ENCODE data around the gene ADAM10. TPM values are rescaled to one million over a fixed set of nuclear protein-coding genes. Genes with fewer than 3 reads are reported as not detected.

Gene ADAM10
- total and polyA plus RNA-seq, 2 of the 8 experiments (the other 6 are each of a cell fraction or from before 2014, with no cell fraction given): 46.5 to 163 TPM

DNA sequence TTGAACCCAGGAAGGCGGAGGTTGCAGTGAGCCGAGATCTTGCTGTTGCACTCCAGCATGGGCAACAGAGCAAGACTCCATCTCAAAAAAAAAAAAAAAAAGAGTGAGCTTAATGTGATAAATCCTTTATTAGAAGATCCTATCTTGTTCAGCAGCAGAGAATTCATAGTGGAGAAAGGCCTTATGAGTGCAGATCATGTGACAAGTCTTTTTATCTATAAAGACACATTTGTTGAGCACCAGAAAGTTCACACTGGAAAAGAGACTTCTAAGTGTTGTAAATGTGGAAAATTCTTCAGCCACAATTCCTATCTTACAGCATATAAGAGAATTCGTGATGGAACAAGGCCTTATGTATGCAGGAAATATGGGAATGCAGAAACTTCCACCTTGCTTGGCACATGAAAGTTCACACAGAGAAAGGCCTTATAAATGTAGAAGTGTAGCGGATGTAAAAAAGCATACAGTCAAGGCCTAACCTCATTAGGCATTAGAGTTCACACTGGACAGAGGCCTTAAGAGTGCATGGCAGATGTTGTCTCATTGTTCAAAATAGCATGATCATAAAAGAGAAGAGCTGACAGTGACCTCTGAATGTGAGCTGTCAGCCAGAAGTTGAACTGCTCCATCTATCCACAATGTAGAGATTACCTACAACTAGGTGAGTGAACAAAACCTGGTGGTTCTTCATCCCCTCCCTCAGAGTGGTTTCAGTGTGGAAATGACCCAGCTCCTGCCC is 16.7 kb downstream of the ADAM10 start:
- H2BK5ac ChIP-seq (ENCODE audit: low read depth, low read length): no peak overlapping the region
- H3K9me3 ChIP-seq (ENCODE audit: insufficient read depth in 2 of 2, low read depth in 1 of 2, low read length in 1 of 2): no peaks in the 10 kb centered on the region
- FAIRE-seq (no peak), DNase-seq (ENCODE audit: low read depth in 1 of 2, low spot score in 2 of 2) (no peak)
- no peak overlapping the region for H3K4ac ChIP-seq (replicated peaks; ENCODE audit: insufficient read length, low read depth, low read length)
- no peak overlapping the region for H3K4me3 ChIP-seq (ENCODE audit: extremely low read depth in 1 of 4, insufficient read depth in 2 of 4, low read depth in 3 of 4, low read length in 4 of 4)
- no peak overlapping the region for H3K56ac ChIP-seq (replicated peaks; ENCODE audit: insufficient read length, low read depth, low read length)
- no peaks in the 10 kb centered on the region; a peak in 1 of 8 replicates for H3K36me3 ChIP-seq (ENCODE audit: control insufficient read depth in 2 of 4, insufficient read depth in 4 of 4, low read length in 3 of 4)
- no peak overlapping the region for H2AK5ac ChIP-seq (ENCODE audit: low read depth, low read length)
- no peak overlapping the region for H2BK120ac ChIP-seq (replicated peaks; ENCODE audit: low read depth, low read length)
- H2BK12ac ChIP-seq (ENCODE audit: low read depth, low read length): no peak overlapping the region
- no peak overlapping the region for H4K5ac ChIP-seq (ENCODE audit: insufficient read length, low read depth, low read length)
- H3K23ac ChIP-seq (ENCODE audit: insufficient read length): no peak overlapping the region
- H4K8ac ChIP-seq (ENCODE audit: extremely low read depth, insufficient read depth, low read length): no peak overlapping the region
- H4K91ac ChIP-seq (replicated peaks; ENCODE audit: insufficient read length, low read length): no peak overlapping the region
- no peak overlapping the region for H2BK20ac ChIP-seq (ENCODE audit: low read length)
- no peak overlapping the region for H2BK15ac ChIP-seq (ENCODE audit: low read length)
- peaks cover 0 to 2% (median under 1%) of the 10 kb centered on the region in 4 experiments; a peak in 1 of 7 replicates for H3K4me1 ChIP-seq (replicated peaks in 1 of 4; ENCODE audit: control insufficient read depth in 3 of 4, insufficient read depth in 4 of 4, low read length in 3 of 4)
- H4K20me1 ChIP-seq (replicated peaks in 1 of 2; ENCODE audit: control insufficient read depth in 1 of 2, insufficient read depth in 2 of 2, low read length in 2 of 2): peaks cover 13 to 16% of the 10 kb centered on the region in 2 experiments
- no peak overlapping the region; a peak in 1 of 7 replicates for H3K9ac ChIP-seq (replicated peaks in 1 of 4; ENCODE audit: extremely low read depth in 1 of 4, low read depth in 3 of 4, low read length in 3 of 4)
- H3K23me2 ChIP-seq (ENCODE audit: low read depth, low read length): no peaks in the 10 kb centered on the region
- ChIA-PET POLR2A (ENCODE audit: partially characterized antibody) (no interaction called here), CTCF (ENCODE audit: partially characterized antibody) (interaction anchor here (0.9 to 1.2 kb wide), 2 partner anchors 10 to 37 kb away, joined by 3 to 4 read pairs; no protein-coding TSS in a partner anchor)
- H3K79me1 ChIP-seq (ENCODE audit: low read depth, low read length): no peaks in the 10 kb centered on the region; the same call in none of the 2 replicates
- H3K4me2 ChIP-seq (ENCODE audit: insufficient read depth in 1 of 2, low read depth in 2 of 2, low read length in 2 of 2): no peak overlapping the region
- peaks cover 0 to 100% of the 10 kb centered on the region in 2 experiments; a peak in 3 of 4 replicates for H3K79me2 ChIP-seq (ENCODE audit: control insufficient read depth in 1 of 2, insufficient read depth in 2 of 2, low read length in 2 of 2)
- no peak overlapping the region for H3K27ac ChIP-seq (ENCODE audit: low read depth, low read length)
- H3K18ac ChIP-seq (ENCODE audit: extremely low read depth, low read length): no peak overlapping the region
- H3K27me3 ChIP-seq (replicated peaks in 1 of 4; ENCODE audit: control insufficient read depth in 3 of 4, extremely low read depth in 1 of 4, insufficient read depth in 3 of 4, low read length in 3 of 4): no peaks in the 10 kb centered on the region
- 97% methylated on average over 4 of the region's 4 CpGs; no CpG with 5 or more reads in 1 of the 2 experiments for WGBS, 2 experiments (ENCODE audit: extremely low coverage in 1 of 2, insufficient coverage in 1 of 2, insufficient read length in 1 of 2, insufficient replicate concordance in 2 of 2, low coverage in 1 of 2, low lambda C conversion rate in 2 of 2, missing lambda C conversion rate in 1 of 2)
- H3K14ac ChIP-seq (ENCODE audit: insufficient read length): no peak overlapping the region
- no peak overlapping the region for H2AFZ ChIP-seq (ENCODE audit: low read length)
- TF ChIP-seq HDAC2 (IDR thresholded peaks at IDR 0.05; ENCODE audit: borderline replicate concordance in 1 of 2, low read depth in 2 of 2, low read length in 2 of 2) (no peak), MAFK (IDR thresholded peaks at IDR 0.05; ENCODE audit: low read depth, low read length) (no peak), SRF (IDR thresholded peaks at IDR 0.05; ENCODE audit: low read depth, low read length) (no peak), PHF8 (conservative IDR thresholded peaks at IDR 0.05; ENCODE audit: low read depth, low read length) (no peak), SP1 (IDR thresholded peaks at IDR 0.05; ENCODE audit: low read depth, low read length) (no peak), MAX (IDR thresholded peaks at IDR 0.05) (no peak)

Measured in H1 (cell line).